Vagina (tissue), 2 donors: Measurements from ENCODE around the gene FBXO24.
A peak's percentile ranks its signal among the peaks of the same experiment; 100 is the strongest.

Experiments
- CTCF ChIP-seq, 3 experiments: fragments of 450-650 bp in 2 of 3; fragments of 200-600 bp in 1 of 3; sonication (generic) in 1 of 3; IDR thresholded peaks; one replicate each; pipeline ENCODE4 v1.5.1; 2017 to 2019; ENCODE audit warnings: antibody characterized with exemption in 3 of 3, mild to moderate bottlenecking in 2 of 3, moderate library complexity in 2 of 3
- POLR2A ChIP-seq, 2 donors: fragments of 450-650 bp; IDR thresholded peaks; one replicate each; pipeline ENCODE4 v1.6.1; 2017; ENCODE audit warnings: antibody characterized with exemption in 2 of 2, mild to moderate bottlenecking in 2 of 2, moderate library complexity in 2 of 2
- POLR2AphosphoS5 ChIP-seq, 2 donors: sonication (generic); formaldehyde crosslinking; IDR thresholded peaks; one replicate each; pipeline ENCODE4 v1.9.0; 2017; ENCODE audit warnings: antibody characterized with exemption in 2 of 2, mild to moderate bottlenecking in 2 of 2, low read depth in 1 of 2; ENCODE audit not compliant: insufficient read depth in 1 of 2

GRCh38 chr7:100611983-100612729, 26.0 kb downstream of the FBXO24 start, which contains the start of gene MOSPD3:
- TF ChIP-seq CTCF (IDR thresholded peaks at IDR 0.05) = no peak
- peak in 1 of 2 donors; percentile 36 for TF ChIP-seq POLR2A (IDR thresholded peaks at IDR 0.05)
- TF ChIP-seq POLR2AphosphoS5 (IDR thresholded peaks at IDR 0.05; ENCODE audit: insufficient read depth in 1 of 2, low read depth in 1 of 2) = peak; percentile 91 to 94
